GM19455 (cell line): ENCODE measurements around the gene DAPK1.

Source experiments
- ATAC-seq: cut with Tn5 transposase; IDR thresholded peaks from one replicate; pipeline ENCODE4 v1.9.1; 2021; ENCODE audit not compliant: unreplicated experiment

Gene DAPK1

GRCh38 chr9:87706066-87706739, 208.5 kb downstream of the DAPK1 start:
- ATAC-seq: no peak

GRCh38 chr9:87707805-87708506, 210.3 kb downstream of the DAPK1 start:
- ATAC-seq: no peak

- ATAC-seq: no peak
These were observed 210.9 kb downstream of the DAPK1 start for GRCh38 chr9:87708546-87708945.

GRCh38 chr9:87708986-87709728, 211.5 kb downstream of the DAPK1 start:
- ATAC-seq: no peak

GRCh38 chr9:87710443-87710842, 212.8 kb downstream of the DAPK1 start:
- no peak for ATAC-seq

- no peak for ATAC-seq
These were observed 214.5 kb downstream of the DAPK1 start for GRCh38 chr9:87711857-87712800.

- no peak for ATAC-seq
These were observed 215.2 kb downstream of the DAPK1 start for GRCh38 chr9:87712801-87713277.

GRCh38 chr9:87713278-87713987, 215.8 kb downstream of the DAPK1 start:
- no peak for ATAC-seq

GRCh38 chr9:87713988-87714330, 216.3 kb downstream of the DAPK1 start:
- ATAC-seq: no peak

GRCh38 chr9:87714819-87715218, 217.2 kb downstream of the DAPK1 start:
- no peak for ATAC-seq

GRCh38 chr9:87716141-87716540, 218.5 kb downstream of the DAPK1 start:
- ATAC-seq: no peak

GRCh38 chr9:87717456-87717855, 219.8 kb downstream of the DAPK1 start:
- no peak for ATAC-seq

- no peak for ATAC-seq
These were observed 220.6 kb downstream of the DAPK1 start for GRCh38 chr9:87718231-87718630.

GRCh38 chr9:87718852-87719612, 221.4 kb downstream of the DAPK1 start:
- ATAC-seq: no peak

GRCh38 chr9:87720173-87720572, 222.5 kb downstream of the DAPK1 start:
- ATAC-seq: no peak

- ATAC-seq: no peak
These were observed 224.9 kb downstream of the DAPK1 start for GRCh38 chr9:87722393-87723088.

- no peak for ATAC-seq
These were observed 227.8 kb downstream of the DAPK1 start for GRCh38 chr9:87725356-87725899.

- no peak for ATAC-seq
These were observed 228.4 kb downstream of the DAPK1 start, which contains the start of gene CTSL for GRCh38 chr9:87725900-87726709. Gene CTSL (plus strand): TSS chr9:87726119. CDS start chr9:87727604, 1,485 bp downstream.
